Activated CD8-positive, alpha-beta memory T cell treated with anti-CD3 and anti-CD28 coated beads for 1 hour (primary cell): Measurements from ENCODE around the gene EIF2AK3.

Experiments
- DNase-seq, 2 donors: peaks; one replicate each; pipeline ENCODE4 v3.0.0-alpha.2; 2020; ENCODE audit warnings: low read depth in 1 of 2; ENCODE audit errors: extremely low read depth in 1 of 2

Gene EIF2AK3

GRCh38 chr2:88545118-88545517, 82.1 kb downstream of the EIF2AK3 start:
- no peak for DNase-seq

DNA sequence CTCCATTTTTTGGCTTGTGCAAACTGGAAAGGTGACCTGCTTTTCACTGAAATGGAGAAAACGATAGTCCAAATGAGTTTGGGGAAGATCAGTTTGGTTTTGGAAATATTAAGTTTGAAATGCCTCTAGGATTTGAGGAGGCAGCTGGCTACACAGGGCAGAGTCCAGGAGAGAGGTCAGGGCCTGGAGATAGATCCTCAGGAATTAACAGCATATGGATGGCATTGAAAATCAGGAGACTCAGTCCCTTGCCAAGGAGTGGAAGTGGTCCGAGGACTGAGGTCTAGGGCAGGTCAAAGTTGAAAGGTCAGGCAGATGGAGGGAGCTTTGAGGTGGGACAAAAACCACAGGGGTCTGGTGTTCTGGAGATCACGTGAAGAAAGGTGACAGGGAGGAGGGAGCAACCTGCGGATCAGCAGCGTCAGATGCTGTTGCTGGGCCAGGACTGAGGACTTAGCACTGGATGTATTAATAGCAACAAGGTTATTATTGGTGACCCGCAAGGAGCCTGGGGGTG, 83.7 kb downstream of the EIF2AK3 start:
- no peak for DNase-seq

- DNase-seq: no peak
Observed at GRCh38 chr2:88542668-88543067, 84.6 kb downstream of the EIF2AK3 start.

GRCh38 chr2:88540346-88540745, 86.9 kb downstream of the EIF2AK3 start:
- no peak for DNase-seq

DNA sequence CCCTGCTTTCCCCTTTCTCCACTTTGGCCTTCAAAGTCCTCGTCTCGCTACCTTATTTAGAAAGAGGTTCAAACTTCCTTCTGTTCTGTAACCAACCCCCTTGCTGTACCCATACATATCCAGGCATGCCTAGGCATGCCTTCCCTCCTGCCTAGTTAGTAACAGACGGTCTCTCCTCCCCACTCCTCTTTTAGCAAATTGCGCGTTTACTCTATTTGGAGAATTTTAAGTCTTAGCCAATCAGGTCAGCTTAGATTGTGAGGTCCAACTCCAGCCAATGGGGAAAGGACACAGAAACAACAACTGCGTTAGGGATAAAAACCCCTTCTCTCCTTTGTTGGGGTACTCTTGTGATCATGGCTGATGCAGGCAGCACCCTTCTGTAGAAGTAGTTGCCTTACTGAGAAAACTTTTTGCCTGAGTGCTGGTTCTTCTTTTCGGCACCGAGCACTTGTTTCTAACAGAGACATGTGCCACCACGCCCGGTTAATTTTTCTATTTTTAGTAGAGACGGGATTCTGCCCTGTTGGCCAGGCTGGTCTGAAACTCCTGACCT, 88.8 kb downstream of the EIF2AK3 start:
- no peak for DNase-seq

GRCh38 chr2:88537640-88538039, 89.6 kb downstream of the EIF2AK3 start:
- no peak for DNase-seq

DNA sequence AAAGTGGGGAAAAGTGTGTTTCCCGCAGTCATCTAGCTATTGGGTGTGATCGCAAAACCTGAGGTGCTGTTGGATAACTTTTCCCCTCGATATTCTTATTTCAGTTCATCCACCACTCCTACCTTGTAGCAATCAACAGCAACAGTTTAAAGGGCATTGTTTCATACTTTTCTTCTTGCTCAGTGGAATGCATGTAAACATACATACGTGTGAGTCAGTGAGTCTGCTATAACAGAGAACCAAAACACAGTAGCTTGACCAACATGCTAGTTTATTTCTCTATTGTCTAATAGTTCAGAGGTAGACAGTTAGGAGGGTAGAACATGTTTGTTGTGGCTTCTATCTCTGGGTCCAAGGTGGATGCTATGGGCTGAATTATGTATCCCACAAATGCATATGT, 97.2 kb downstream of the EIF2AK3 start:
- DNase-seq: no peak

GRCh38 chr2:88521445-88522073, 105.7 kb downstream of the EIF2AK3 start:
- DNase-seq: no peak

DNA sequence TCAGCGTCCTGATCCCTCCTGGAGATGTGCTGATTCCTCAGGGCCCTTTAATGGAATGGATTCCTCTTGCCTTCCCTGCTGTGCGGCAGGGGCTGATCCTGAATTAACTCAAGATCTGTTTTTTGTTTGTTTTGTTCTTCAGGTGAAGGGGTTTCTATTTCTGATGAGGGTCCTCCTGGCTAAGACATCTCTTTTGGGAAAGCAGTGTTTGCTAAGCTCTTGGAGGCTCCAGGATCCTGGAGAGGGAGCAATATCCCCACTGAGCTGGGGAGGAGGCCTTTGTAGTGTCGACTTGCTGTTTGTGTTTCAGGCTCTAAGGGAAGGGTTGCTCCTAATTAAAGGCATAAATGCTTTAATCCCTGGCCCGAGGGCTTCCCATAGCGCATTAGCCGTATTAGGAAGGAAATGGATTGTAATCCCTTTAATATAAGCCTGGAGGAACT, 109.5 kb downstream of the EIF2AK3 start:
- no peak for DNase-seq
